Measurements from ENCODE around the gene KRT12.
A peak's percentile ranks its signal among the peaks of the same experiment; 100 is the strongest.

The KRT12 gene

DNA sequence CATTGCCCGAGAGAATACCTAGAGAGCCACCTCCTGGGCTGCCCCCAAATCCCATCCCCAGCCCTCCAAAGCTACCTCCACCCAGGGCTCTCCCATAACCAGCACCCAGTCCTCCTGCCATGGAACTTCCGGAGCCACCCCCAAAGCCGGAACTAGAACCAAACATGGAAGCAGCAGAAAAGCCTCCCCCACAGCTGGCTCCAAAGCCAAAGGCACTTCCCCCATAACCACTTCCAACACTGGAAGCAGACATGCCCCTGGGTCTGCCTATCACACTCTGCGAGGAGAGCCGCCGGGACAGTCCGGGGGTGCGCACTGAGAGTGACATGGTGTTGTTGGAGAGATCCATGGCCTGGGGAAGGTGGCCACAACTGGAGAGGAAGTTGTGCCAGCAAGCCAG is at the start of gene KRT12:
KRT12 (minus strand) TSS at position 386 of the 400 bp plus-strand sequence; CDS start at position 349, 37 bp downstream.
- no peak for DNase-seq

DNA sequence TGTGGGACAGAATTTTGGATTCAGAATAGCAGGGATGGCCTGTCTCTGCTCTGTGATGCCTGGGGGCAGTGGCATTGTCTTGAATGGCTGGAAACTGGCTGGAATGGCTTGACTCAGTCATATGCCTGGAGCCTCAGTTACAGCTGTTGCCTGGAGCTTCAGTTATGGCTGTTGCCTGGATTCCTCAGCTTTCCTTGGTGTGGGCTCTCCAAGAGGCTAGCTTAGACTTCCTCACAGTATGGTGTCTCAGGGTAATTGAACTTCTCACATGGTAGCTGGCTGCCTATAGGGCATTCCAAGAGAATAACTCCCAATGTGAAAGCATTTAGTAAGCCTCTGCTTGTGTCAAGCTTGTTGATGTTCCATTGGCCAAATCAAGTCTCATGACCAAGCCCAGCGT is 49.3 kb upstream of the KRT12 start:
- no peak for DNase-seq

DNA sequence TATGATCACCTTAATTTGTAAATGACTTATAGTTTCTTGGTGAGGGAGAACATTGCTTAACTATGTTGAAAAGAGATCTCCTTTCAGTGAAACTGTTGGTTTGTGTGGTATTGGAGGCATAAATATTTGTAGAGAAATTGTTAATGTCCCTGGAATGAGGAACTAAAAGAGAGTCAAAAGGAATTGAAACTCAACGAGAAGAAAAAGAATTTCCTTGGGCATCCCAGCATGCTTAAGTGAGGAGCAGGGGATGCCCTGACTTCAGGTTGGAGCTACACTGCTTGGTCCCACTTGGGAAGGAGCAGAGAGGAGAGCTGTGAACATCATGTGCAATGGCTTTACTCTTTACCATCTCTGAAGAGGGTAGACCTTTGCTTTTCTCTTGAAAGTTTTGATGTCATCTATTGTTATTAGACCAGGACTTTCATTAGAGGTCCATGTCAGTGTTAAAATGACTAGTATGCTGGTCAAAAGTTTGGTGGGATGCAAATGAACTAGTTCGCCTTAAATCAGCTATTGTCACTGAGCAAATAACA is 48.8 kb upstream of the KRT12 start:
- DNase-seq = no peak

DNA sequence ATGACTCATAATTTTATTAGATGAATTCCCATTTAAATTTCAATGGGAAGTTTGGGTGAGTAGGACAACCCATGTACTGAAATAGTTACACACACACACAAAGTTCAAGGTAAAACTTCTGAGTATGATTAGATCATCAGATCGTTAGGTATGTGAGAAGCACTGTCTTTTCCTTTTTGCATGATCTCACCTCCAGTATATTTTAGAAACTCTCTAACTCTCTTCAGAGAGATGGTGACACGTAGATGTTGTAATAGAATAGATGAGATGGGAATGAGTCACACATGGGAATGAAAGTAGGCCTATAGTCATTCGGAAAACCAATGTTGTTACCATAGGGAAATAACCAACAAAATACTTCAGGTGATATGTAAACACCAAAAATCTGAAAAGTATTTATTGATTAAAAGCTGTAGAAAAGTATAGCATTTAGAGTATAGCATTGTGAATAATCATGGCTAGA is 48.2 kb upstream of the KRT12 start:
- DNase-seq = no peak

DNA sequence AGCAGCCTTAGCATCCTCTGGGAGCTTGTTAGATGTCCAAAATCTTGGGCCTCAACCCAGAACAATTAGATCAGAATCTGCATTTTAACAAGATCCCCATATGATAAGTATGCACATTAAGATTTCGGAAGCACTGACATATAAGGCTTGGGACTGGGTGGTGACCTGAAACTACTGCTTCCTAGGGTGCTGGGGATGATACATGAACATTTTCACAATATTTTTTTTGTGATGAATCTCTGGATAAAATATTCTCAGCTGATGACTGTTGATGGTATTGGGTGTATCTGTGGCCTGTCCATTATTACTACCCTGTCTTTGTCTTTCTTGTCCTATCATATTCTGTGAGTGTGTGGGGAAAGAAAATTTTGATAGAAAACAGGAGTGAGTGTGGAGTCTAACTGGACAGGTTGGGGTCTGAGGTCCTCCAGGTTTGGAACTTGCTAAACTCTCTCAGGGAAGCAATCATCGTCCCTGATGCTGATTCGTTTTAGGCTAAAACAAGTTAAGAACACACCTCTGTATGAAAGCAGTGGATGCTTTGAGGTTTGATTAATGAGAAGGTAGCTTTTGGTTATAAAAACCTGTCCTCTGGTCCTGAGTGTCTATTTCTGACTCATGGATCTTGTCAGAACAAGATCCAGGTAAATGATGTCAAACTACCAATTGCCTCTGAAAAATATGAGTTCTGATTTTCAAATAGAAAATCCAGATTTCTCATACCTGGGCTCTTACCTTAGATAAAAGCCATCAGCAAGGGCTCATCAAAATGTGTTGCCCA is 47.2 kb upstream of the KRT12 start:
- no peak for DNase-seq

DNA sequence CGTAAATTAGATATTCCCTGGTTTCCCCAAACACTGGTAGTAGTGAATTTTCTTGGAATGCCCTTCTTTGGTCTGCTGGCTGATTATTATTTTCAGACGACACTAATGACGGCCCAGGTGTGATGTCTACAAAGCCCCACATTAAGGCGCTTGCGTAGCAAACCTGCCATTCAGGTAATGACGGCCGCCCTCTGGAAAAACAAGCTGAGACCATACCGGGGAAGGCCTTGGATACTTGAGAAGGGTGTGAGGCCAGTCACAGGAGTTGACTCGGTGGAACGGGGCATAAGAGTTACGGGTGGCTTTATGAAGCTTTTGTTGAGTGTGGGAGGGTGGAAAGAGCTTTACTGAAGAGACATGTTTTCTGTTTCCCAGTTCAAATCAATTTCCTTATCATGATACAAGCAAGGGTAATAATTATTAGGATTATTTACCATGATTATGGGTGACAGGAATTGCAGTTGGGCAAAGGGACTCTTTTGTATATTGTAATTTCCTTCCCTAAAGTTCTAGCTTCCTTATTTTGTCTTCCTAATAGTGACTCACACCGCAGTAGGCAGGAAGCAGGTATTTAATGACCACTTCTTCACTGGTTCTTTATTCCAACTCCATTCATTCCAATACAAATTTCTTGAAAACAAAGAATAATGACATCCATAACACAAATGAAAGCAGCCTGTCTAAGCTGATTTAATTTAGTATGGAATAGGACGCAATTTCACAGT is 45.6 kb upstream of the KRT12 start:
- DNase-seq = no peak

DNA sequence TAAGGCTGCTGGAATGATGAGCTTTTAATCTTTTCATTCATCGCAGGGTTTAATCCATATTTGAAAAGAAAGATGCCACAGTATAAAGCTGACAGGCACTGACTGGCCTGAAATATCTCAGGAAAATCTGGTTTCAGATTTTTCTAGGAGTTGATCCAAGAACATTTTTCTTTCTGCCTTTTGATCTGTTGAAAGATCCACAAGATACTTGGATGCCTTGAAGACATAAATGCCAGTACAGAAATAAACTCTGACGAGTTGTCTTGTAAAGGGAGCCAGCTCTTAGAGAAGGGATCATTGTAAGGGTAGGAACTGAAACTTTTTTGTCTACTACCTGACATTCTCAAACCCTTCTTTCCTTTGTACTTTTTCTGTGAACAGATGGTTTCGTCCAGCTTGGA is 43.4 kb upstream of the KRT12 start:
- DNase-seq = no peak

DNA sequence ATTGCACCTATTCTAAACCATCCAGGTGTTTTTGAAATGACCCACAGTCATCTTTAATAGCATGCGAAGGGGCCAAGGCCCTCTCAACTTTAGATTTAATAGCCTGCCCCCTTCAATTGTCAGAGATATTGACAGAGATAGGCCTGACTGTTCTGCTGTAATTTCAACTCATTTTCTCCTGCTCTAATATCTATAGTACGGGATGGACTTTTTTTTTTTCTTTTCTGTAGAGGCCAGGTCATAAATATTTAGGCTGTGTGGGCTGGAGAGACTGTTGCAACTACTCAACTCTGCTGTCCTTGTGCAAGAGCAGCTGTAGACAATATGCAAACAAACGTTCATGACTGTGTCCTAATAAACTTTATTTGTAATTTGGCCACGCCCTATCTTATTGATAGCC is 42.7 kb upstream of the KRT12 start:
- DNase-seq = peak; percentile 93

DNA sequence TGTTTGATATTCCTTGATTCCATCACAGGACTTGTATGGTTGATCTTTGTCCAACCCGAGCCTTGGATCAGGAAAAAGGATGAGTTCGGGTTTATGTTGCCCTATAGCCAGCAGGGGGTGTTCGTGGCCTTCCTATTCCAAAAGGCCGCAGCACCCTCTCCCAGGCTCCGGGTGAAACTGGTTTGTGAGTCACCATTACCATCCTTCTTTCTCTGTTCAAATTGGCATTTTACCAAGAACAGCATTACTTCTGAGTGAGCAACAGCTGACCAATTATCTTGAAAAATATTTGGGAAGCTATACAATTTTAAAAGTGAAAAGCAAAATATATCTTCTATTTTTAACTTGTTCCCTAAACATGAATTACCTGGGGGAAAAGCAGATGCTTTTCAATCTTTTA is 42.3 kb upstream of the KRT12 start:
- peak; percentile 93 for DNase-seq

DNA sequence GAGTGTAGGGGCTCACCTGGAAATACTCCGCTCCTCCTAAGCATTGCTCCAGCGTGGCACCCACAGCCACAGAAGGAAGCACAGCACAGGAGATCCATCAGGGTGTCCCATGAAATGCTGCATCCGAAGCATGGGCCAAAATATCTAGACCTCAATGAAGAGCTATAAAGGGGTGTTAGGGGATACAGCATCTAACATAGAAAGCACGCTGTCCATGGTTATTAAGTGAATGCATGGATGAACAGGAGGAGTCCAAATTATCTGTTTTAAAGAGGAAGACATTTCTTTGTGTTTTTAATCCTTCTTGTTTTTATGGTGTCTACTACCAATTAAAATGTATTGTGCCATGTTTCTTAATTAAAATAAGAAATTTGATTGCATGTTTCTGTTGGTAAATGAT is 39.6 kb upstream of the KRT12 start:
- DNase-seq = no peak

DNA sequence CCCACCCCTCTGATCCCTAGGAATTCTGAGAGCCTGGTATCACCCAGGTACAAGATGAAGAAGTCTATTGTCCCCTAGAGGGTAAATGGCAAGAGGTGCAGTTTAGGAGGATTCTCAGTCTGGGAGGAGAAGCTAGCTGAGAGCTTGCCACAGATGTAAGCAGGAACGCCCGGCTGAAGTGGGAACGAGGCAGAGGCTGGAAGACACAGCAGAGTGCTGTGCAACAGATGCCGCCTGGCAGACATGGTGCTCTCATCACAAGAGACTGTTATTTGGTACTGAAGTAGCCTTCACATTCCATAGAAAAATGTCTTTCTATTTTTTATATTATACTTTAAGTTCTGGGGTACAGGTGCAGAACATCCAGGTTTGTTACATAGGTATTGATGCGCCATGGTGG is 38.3 kb upstream of the KRT12 start:
- DNase-seq = no peak

DNA sequence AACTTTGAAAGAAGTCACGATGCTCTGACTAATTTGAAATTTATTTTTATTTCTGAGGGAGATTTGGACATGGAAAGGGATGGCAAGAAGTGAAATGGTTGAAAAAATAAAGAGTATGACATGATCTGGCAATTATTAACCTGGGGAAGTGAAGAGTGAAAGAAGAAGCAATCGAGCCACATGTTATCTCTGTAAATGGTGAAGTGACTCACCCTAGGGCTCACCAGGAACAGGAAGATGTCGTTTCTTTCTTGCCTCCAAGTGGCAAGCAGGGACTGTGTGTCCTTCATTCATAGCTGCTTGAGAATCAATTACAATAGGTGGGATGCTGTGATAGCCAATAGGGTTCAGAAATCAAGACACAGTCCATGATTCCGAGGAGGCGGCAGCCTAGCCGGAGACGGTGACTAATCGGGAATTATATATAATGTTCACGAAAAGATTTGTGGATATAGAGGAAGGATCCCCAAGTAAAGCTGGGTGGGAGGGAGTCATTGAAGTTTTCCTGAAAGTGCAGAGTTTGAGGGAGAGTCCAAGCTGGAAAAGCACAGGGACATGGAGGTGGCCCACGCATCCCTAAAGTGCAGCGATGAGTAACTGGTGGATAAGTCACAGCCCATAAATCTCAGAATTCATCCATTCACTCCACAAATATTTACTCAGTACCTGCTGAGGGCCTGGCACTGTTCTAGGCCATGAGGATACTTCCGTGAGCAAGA is 36.3 kb upstream of the KRT12 start:
- DNase-seq = peak; percentile 92

DNA sequence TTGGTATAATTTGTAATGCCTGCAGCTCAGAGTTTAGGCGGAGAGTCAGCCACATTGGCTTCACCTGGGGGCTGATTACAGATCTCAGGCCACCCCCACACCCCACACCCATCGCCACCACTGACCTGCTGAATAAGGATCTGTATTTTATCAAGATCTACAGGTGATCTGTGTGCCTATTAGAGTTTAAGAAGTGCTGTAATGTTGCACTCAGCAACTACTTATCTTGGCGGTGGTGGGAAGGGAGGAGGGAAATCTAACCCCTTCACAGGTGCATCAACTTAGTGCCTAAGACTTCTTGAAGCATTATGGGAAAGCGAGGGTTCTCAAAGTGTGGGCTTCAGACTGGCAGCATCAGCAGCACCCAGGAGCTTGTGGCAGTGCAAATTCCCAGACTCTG is 35.5 kb upstream of the KRT12 start:
- DNase-seq = no peak

DNA sequence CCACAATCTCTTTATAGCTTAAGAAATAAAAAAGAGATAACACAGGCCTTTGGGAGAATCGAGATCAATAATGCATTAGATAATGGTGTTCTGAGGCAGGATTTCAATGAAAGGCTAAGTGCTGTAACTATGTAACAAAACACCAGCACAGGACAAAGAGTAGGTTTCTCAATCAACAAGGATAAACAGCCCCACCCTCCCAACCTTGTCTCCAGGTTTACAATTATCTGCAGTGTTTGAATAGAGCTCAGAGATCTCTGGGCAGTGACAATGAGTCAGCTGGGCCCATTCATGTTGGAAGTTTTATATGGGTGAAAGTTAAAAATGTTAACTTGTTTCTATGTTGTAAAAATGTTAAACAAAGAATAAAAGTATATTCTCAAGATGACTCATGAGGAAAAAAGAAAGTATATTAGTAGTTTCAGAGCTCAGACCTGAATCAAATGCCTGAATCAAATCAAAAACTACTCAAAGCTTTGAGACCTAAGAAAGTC is 35.0 kb upstream of the KRT12 start:
- peak; percentile 94 for DNase-seq

DNA sequence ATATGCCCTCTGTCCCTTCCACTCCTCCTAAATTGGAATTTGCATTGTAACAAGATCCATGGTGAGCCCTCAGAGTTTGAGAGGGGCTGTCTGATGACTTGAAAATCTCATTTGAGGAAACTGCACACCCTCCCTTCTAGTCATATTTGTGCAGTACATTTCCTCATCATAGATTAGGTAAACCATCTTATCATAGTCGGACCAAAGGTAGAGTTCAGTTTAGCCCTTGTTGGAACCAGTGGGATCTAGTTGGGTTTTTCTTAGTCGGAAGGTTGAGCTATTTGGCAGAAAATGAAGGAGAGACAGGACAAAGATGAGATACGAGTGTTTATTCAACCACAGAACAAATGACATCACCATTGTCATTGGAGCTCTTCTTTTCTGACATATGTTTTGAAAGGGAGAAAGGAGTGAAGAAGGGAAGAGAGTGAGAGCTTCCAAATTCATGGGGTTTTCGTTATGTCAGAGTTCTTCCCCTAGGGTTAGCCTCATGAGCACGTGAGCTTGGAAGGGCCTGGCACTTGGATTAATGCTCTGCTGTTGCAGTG is 33.9 kb upstream of the KRT12 start:
- DNase-seq = no peak

DNA sequence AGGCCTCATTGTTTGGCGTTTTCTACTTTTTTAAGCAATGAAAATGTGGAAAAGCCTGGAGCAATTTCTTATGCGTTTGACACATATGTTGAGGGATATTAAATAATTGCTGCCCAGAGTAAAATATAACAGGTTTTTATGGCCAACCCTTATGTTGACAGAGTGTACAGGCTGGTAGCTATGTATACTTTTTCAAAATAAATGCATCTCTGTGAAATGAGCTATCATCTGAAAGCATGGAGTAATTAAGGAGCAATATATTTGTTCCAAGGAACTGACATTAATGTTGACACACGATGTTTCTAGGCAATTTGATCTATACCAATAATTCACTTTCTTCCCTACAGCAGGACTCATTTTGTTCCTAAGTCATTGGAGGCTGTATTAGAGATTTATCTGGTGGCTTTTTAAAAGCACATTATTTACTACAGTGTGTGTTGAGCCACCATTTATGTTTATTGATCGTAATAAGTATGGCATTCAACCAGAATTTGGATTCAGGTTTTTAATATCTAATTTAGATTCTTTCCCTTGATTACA is 30.0 kb upstream of the KRT12 start:
- no peak for DNase-seq

DNA sequence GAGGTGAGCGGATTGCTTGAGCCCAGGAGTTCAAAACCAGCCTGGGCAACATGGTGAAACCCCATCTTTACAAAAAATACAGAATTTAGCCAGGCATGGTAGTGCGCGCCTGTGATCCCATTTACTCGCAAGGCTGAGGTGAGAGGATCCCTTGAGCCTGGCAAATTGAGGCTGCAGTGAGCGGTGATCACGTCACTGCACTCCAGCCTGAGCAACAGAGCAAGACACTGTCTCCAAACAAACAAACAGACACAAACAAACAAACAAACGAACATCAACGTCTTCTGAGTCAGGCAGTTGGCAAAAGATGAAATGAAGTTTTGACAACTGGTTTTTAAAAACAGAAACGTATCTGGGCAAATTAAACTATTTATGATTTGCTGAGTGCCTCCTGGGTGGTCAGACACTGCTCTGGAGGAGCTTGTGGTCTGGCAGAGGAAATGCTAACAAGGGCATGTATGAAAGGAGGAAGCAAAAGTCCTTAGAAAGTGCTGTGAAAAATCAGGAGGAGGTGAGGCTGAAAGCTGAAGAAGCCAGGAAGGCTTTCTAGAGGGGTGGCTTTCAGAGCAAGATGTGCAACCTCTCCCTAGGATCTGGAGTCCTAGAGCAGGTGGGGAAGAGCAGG is 28.2 kb upstream of the KRT12 start:
- no peak for DNase-seq

DNA sequence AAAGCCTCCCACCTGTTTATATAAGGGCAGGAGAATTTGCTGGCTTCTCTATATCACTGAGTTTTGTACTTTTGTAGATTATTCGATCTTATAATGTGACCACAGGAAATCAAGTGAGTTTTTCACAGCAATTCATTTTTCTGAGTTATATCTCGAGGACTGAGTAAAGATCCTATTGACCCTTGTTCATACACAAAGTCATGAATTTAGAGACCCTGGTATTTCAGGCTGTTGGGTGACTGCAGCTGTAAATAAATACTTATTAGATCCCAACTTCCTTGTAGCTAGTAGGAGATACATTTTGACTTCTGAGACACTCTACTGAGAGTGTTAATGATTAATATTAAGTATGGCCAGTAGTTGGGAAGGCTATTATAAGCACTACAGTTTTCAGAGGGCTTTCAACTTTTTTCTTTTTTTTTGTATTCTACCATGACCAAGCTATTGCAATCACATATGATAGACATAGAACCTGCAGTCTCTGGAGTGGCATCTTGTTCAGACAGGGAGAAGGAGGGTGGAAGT is 21.2 kb upstream of the KRT12 start:
- DNase-seq = no peak

DNA sequence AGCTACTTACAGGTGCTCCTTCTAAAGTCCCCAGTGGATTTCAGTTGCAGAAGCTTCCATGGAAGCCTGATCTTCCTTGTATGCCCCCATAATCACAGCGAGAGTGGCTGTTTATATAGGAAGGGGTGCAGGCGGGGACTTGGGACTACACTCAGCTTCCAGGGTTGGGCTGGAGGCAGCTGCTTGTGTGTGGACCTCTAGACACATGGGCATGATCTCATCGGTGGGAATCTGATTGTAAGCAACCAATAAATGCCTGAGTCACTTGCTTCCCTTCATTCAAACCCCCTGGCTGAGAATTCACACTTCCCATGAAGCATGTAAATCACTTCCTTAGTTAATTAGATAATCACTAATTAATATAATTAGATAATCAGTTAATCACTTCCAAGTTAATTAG is 19.1 kb upstream of the KRT12 start:
- DNase-seq = no peak

DNA sequence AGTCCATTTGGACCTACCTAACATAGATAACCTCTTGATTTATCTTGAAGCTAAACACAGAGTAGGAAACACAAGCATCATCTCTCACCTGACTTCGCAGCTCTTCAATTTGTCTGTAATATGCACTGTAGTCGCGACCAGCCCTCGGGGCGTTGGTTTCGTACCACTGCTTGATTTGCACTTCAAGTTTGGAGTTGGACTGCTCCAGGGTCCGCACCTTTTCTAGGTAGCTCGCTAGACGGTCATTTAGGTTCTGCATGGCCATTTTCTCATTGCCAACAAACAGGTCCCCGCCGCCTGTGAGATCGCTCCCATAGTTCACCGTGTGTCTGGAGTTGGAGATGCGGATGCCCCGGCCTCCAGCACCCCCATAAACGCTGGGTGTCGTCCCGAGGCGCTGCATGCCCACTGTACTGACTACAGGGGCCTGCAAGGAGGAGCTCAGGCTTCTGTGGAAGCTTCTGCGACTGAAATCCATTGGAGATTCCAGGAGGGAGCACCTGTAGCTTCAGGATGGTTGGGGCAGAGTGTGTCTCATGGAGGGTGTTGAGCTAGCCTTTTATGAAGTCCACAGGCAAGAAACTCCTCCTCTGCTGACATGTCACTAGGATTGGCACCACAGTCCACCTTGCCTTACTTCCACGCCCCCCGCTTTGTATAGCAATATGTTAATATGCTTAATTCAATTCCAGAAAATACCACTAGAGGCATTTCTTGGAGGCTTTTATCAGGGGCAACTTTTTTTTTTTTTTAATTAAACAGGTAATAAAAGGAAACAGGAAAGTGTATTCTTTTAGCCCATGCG is 17.9 kb upstream of the KRT12 start, which contains the start of gene KRT20:
KRT20 (minus strand) TSS at position 535 of the 805 bp plus-strand sequence; CDS start at position 478, 57 bp downstream.
- DNase-seq = no peak

All from NCI-H748 treated with DMSO at 0.1 percent for 48 hours (cell line).